HG03565 (cell line): ENCODE data around the gene SPDYE4.

Experiments
- ATAC-seq: cut with Tn5 transposase; IDR thresholded peaks from one replicate; pipeline ENCODE4 v1.9.1; 2021; ENCODE audit warnings: mild to moderate bottlenecking, moderate library complexity; ENCODE audit not compliant: unreplicated experiment

Gene SPDYE4

GRCh38 chr17:8713878-8714277, 44.5 kb downstream of the SPDYE4 start:
- no peak for ATAC-seq

GRCh38 chr17:8713315-8713714, 45.0 kb downstream of the SPDYE4 start:
- no peak for ATAC-seq

GRCh38 chr17:8712698-8713097, 45.6 kb downstream of the SPDYE4 start:
- no peak for ATAC-seq

- ATAC-seq: no peak
Measured at GRCh38 chr17:8711291-8711690, 47.1 kb downstream of the SPDYE4 start.

GRCh38 chr17:8710813-8711212, 47.5 kb downstream of the SPDYE4 start:
- ATAC-seq: no peak

GRCh38 chr17:8709006-8709405, 49.3 kb downstream of the SPDYE4 start:
- no peak for ATAC-seq

- no peak for ATAC-seq
Measured at GRCh38 chr17:8708025-8708461, 50.3 kb downstream of the SPDYE4 start.

- no peak for ATAC-seq
Measured at GRCh38 chr17:8707332-8708024, 50.9 kb downstream of the SPDYE4 start.

GRCh38 chr17:8706431-8706830, 51.9 kb downstream of the SPDYE4 start:
- ATAC-seq: no peak

- ATAC-seq: no peak
Measured at GRCh38 chr17:8705427-8705826, 52.9 kb downstream of the SPDYE4 start.

- ATAC-seq: no peak
Measured at GRCh38 chr17:8703001-8703400, 55.3 kb downstream of the SPDYE4 start.

- ATAC-seq: no peak
Measured at GRCh38 chr17:8701754-8702153, 56.6 kb downstream of the SPDYE4 start.

- no peak for ATAC-seq
Measured at GRCh38 chr17:8701221-8701620, 57.1 kb downstream of the SPDYE4 start.
